T-helper 2 cell treated with Interferon-gamma antibody and Interleukin-4, amounts not matched to agents 5 μg/mL and 100 μg/mL, for 36 hours (primary cell): ENCODE data around the gene GABRA5.
"Not testable (repeated sequence)": the region's sequence is repeated elsewhere in the genome, so short reads cannot be mapped to it uniquely, and the experiment has no call there.

Experiments
- DNase-seq: peaks from one replicate; pipeline ENCODE4 v3.0.0; 2021; ENCODE audit warnings: low spot score
- H3K27ac Mint-ChIP-seq: one replicate; pipeline ENCODE4 v1.8.0; 2021; ENCODE audit warnings: mild to moderate bottlenecking, mixed read lengths
- H3K27me3 Mint-ChIP-seq: one replicate; pipeline ENCODE4 v1.8.0; 2021; ENCODE audit warnings: low read depth, mixed read lengths
- H3K36me3 Mint-ChIP-seq: one replicate; pipeline ENCODE4 v1.8.0; 2021; ENCODE audit warnings: low read depth, mixed read lengths
- H3K4me1 Mint-ChIP-seq: one replicate; pipeline ENCODE4 v1.8.0; 2021; ENCODE audit warnings: low read depth, mixed read lengths
- H3K4me3 Mint-ChIP-seq: one replicate; pipeline ENCODE4 v1.8.0; 2022; ENCODE audit warnings: mild to moderate bottlenecking, moderate library complexity, mixed read lengths
- H3K9me3 Mint-ChIP-seq: one replicate; pipeline ENCODE4 v1.8.0; 2021; ENCODE audit warnings: mixed read lengths

Gene GABRA5

GRCh38 chr15:26887926-26888666 is 21.2 kb downstream of the GABRA5 start:
- Mint-ChIP-seq H3K27ac (no peak overlapping the region), H3K4me1 (no peaks in the 10 kb centered on the region), H3K36me3 (no peaks in the 10 kb centered on the region), H3K9me3 (peaks cover 7% of the 10 kb centered on the region), H3K4me3 (no peak overlapping the region), H3K27me3 (no peaks in the 10 kb centered on the region)
- DNase-seq: no peak

- Mint-ChIP-seq H3K9me3 (peaks cover 9% of the 10 kb centered on the region), H3K27me3 (no peaks in the 10 kb centered on the region), H3K4me1 (no peaks in the 10 kb centered on the region), H3K27ac (no peak overlapping the region), H3K4me3 (no peak overlapping the region), H3K36me3 (no peaks in the 10 kb centered on the region)
- DNase-seq: no peak
These were observed 21.9 kb downstream of the GABRA5 start for GRCh38 chr15:26888761-26889160.

- Mint-ChIP-seq H3K4me3 (no peak overlapping the region), H3K4me1 (no peaks in the 10 kb centered on the region), H3K36me3 (no peaks in the 10 kb centered on the region), H3K27ac (no peak overlapping the region), H3K9me3 (peaks cover 10% of the 10 kb centered on the region), H3K27me3 (no peaks in the 10 kb centered on the region)
- no peak for DNase-seq
These were observed 22.5 kb downstream of the GABRA5 start for GRCh38 chr15:26889298-26889898.

GRCh38 chr15:26890451-26890850 is 23.6 kb downstream of the GABRA5 start:
- DNase-seq: no peak
- no peak overlapping the region for H3K27ac Mint-ChIP-seq
- no peaks in the 10 kb centered on the region for H3K4me1 Mint-ChIP-seq
- H3K27me3 Mint-ChIP-seq: no peaks in the 10 kb centered on the region
- H3K4me3 Mint-ChIP-seq: no peak overlapping the region
- H3K9me3 Mint-ChIP-seq: peaks cover 20% of the 10 kb centered on the region
- no peaks in the 10 kb centered on the region for H3K36me3 Mint-ChIP-seq

GRCh38 chr15:26890988-26891387 is 24.1 kb downstream of the GABRA5 start:
- Mint-ChIP-seq H3K4me1 (no peaks in the 10 kb centered on the region), H3K4me3 (no peak overlapping the region), H3K27ac (no peak overlapping the region), H3K9me3 (peaks cover 22% of the 10 kb centered on the region), H3K36me3 (no peaks in the 10 kb centered on the region), H3K27me3 (no peaks in the 10 kb centered on the region)
- no peak for DNase-seq

GRCh38 chr15:26891448-26892181 is 24.8 kb downstream of the GABRA5 start:
- Mint-ChIP-seq H3K4me3 (no peak overlapping the region), H3K4me1 (no peaks in the 10 kb centered on the region), H3K9me3 (peaks cover 27% of the 10 kb centered on the region), H3K27ac (no peak overlapping the region), H3K27me3 (no peaks in the 10 kb centered on the region), H3K36me3 (no peaks in the 10 kb centered on the region)
- DNase-seq: peak; percentile 10

- Mint-ChIP-seq H3K27me3 (no peaks in the 10 kb centered on the region), H3K4me3 (no peak overlapping the region), H3K4me1 (no peaks in the 10 kb centered on the region), H3K36me3 (no peaks in the 10 kb centered on the region), H3K9me3 (peaks cover 27% of the 10 kb centered on the region), H3K27ac (no peak overlapping the region)
- DNase-seq: no peak
These were observed 25.3 kb downstream of the GABRA5 start for GRCh38 chr15:26892182-26892518.

GRCh38 chr15:26892678-26893077 is 25.8 kb downstream of the GABRA5 start:
- Mint-ChIP-seq H3K4me1 (no peaks in the 10 kb centered on the region), H3K27ac (no peak overlapping the region), H3K9me3 (peaks cover 27% of the 10 kb centered on the region), H3K4me3 (no peak overlapping the region), H3K36me3 (no peaks in the 10 kb centered on the region), H3K27me3 (no peaks in the 10 kb centered on the region)
- no peak for DNase-seq

GRCh38 chr15:26893351-26894065 is 26.6 kb downstream of the GABRA5 start:
- Mint-ChIP-seq H3K27ac (no peak overlapping the region), H3K9me3 (peaks cover 27% of the 10 kb centered on the region), H3K4me1 (no peaks in the 10 kb centered on the region), H3K4me3 (no peak overlapping the region), H3K36me3 (no peaks in the 10 kb centered on the region), H3K27me3 (no peaks in the 10 kb centered on the region)
- no peak for DNase-seq

- Mint-ChIP-seq H3K27ac (no peak overlapping the region), H3K27me3 (no peaks in the 10 kb centered on the region), H3K9me3 (peaks cover 29% of the 10 kb centered on the region), H3K4me1 (no peaks in the 10 kb centered on the region), H3K36me3 (no peaks in the 10 kb centered on the region), H3K4me3 (no peak overlapping the region)
- DNase-seq: no peak
These were observed 27.3 kb downstream of the GABRA5 start for GRCh38 chr15:26894181-26894580.

GRCh38 chr15:26895346-26895745 is 28.5 kb downstream of the GABRA5 start:
- H3K36me3 Mint-ChIP-seq, H3K27ac Mint-ChIP-seq: not testable (repeated sequence)

GRCh38 chr15:26899658-26900057 is 32.8 kb downstream of the GABRA5 start:
- Mint-ChIP-seq H3K4me3 (no peak overlapping the region), H3K27ac (no peak overlapping the region), H3K36me3 (no peaks in the 10 kb centered on the region), H3K4me1 (no peaks in the 10 kb centered on the region), H3K27me3 (no peaks in the 10 kb centered on the region), H3K9me3 (peaks cover 47% of the 10 kb centered on the region)
- DNase-seq: no peak

More at GRCh38 chr15:26895346-26895745, 28.5 kb downstream of the GABRA5 start:
- H3K27me3 Mint-ChIP-seq, H3K4me1 Mint-ChIP-seq, DNase-seq, H3K4me3 Mint-ChIP-seq: not testable (repeated sequence)
- peaks cover 31% of the 10 kb centered on the region for H3K9me3 Mint-ChIP-seq

GRCh38 chr15:26901041-26901440 is 34.2 kb downstream of the GABRA5 start:
- H3K4me3 Mint-ChIP-seq: no peak overlapping the region
- no peaks in the 10 kb centered on the region for H3K36me3 Mint-ChIP-seq
- H3K27ac Mint-ChIP-seq: no peak overlapping the region
- H3K9me3 Mint-ChIP-seq: peaks cover 46% of the 10 kb centered on the region
- DNase-seq: no peak
- no peaks in the 10 kb centered on the region for H3K27me3 Mint-ChIP-seq
- H3K4me1 Mint-ChIP-seq: no peaks in the 10 kb centered on the region

GRCh38 chr15:26910715-26911114 is 43.9 kb downstream of the GABRA5 start:
- Mint-ChIP-seq H3K36me3 (no peaks in the 10 kb centered on the region), H3K27ac (no peak overlapping the region), H3K4me3 (no peak overlapping the region), H3K4me1 (no peaks in the 10 kb centered on the region), H3K27me3 (no peaks in the 10 kb centered on the region), H3K9me3 (peaks cover 40% of the 10 kb centered on the region)
- DNase-seq: no peak
